ENCODE results near the gene RNU1-4. TPM values are rescaled to one million over a fixed set of nuclear protein-coding genes. Genes with fewer than 3 reads are reported as not detected.
"Not testable (repeated sequence)": the region's sequence is repeated elsewhere in the genome, so short reads cannot be mapped to it uniquely, and the experiment has no call there.

The RNU1-4 gene
- total and polyA plus RNA-seq, 10 of the 15 experiments (the other 5 are each of a cell fraction or from before 2014, with no cell fraction given) = under 0.01 to 20,946 (median 4.7) TPM; not detected in 2

- CTCF ChIA-PET; H3K4me1 ChIP-seq (ENCODE audit: control insufficient read depth, insufficient read depth, low read length): not testable (repeated sequence)
Observed at GRCh38 chr1:16758060-16758459, 17.7 kb downstream of the RNU1-4 start.

GRCh38 chr1:16759041-16759493, 18.8 kb downstream of the RNU1-4 start:
- H3K4me1 ChIP-seq (ENCODE audit: control insufficient read depth, insufficient read depth, low read length); POLR2A ChIA-PET; in situ Hi-C loops (cut with MboI); H3K79me2 ChIP-seq (ENCODE audit: control insufficient read depth, insufficient read depth, low read length); FAIRE-seq; H3K9me3 ChIP-seq (replicated peaks; ENCODE audit: control insufficient read depth, insufficient read depth, low read length); H3K4me3 ChIP-seq; H3K27ac ChIP-seq (ENCODE audit: control insufficient read depth, insufficient read depth); H3K36me3 ChIP-seq (ENCODE audit: control insufficient read depth in 2 of 2, insufficient read depth in 2 of 2, low read length in 1 of 2); DNase-seq (ENCODE audit: low read depth, low spot score); H2AFZ ChIP-seq (ENCODE audit: control insufficient read depth, low read depth, low read length); H3K9ac ChIP-seq (ENCODE audit: control insufficient read depth, insufficient read depth, low read length); SMC1A ChIA-PET (ENCODE audit: uncharacterized antibody, unreplicated experiment); ATAC-seq; H4K20me1 ChIP-seq (ENCODE audit: control insufficient read depth, insufficient read depth); CTCF ChIA-PET; H3K4me2 ChIP-seq (ENCODE audit: control insufficient read depth, insufficient read depth); H3K27me3 ChIP-seq (replicated peaks in 1 of 2; ENCODE audit: control insufficient read depth in 2 of 2, insufficient read depth in 2 of 2, low read length in 1 of 2); RAD21 ChIA-PET (ENCODE audit: unreplicated experiment); BruUV-seq (replicated peaks); intact Hi-C loops (cut with micrococcal nuclease; ENCODE audit: unreplicated experiment): not testable (repeated sequence)
- 65% methylated on average over 32 of the region's 40 CpGs for WGBS (ENCODE audit: insufficient coverage, insufficient replicate concordance, low lambda C conversion rate, missing lambda C conversion rate)

More at GRCh38 chr1:16758060-16758459, 17.7 kb downstream of the RNU1-4 start:
- in situ Hi-C loops (cut with MboI); FAIRE-seq; BruUV-seq (replicated peaks); H3K4me2 ChIP-seq (ENCODE audit: control insufficient read depth, insufficient read depth); SMC1A ChIA-PET (ENCODE audit: uncharacterized antibody, unreplicated experiment); H3K79me2 ChIP-seq (ENCODE audit: control insufficient read depth, insufficient read depth, low read length); H3K27ac ChIP-seq (ENCODE audit: control insufficient read depth, insufficient read depth); H2AFZ ChIP-seq (ENCODE audit: control insufficient read depth, low read depth, low read length); POLR2A ChIA-PET; ATAC-seq; H4K20me1 ChIP-seq (ENCODE audit: control insufficient read depth, insufficient read depth); H3K27me3 ChIP-seq (replicated peaks in 1 of 2; ENCODE audit: control insufficient read depth in 2 of 2, insufficient read depth in 2 of 2, low read length in 1 of 2); H3K36me3 ChIP-seq (ENCODE audit: control insufficient read depth in 2 of 2, insufficient read depth in 2 of 2, low read length in 1 of 2); H3K9me3 ChIP-seq (replicated peaks; ENCODE audit: control insufficient read depth, insufficient read depth, low read length); H3K4me3 ChIP-seq; DNase-seq (ENCODE audit: low read depth, low spot score); RAD21 ChIA-PET (ENCODE audit: unreplicated experiment); intact Hi-C loops (cut with micrococcal nuclease; ENCODE audit: unreplicated experiment); H3K9ac ChIP-seq (ENCODE audit: control insufficient read depth, insufficient read depth, low read length): not testable (repeated sequence)
- WGBS (ENCODE audit: insufficient coverage, insufficient replicate concordance, low lambda C conversion rate, missing lambda C conversion rate) = 64% methylated on average over 4 of the region's 5 CpGs

- intact Hi-C loops (cut with micrococcal nuclease; ENCODE audit: unreplicated experiment); H3K36me3 ChIP-seq (ENCODE audit: control insufficient read depth in 2 of 2, insufficient read depth in 2 of 2, low read length in 1 of 2); H3K4me2 ChIP-seq (ENCODE audit: control insufficient read depth, insufficient read depth); H3K4me3 ChIP-seq; in situ Hi-C loops (cut with MboI); H2AFZ ChIP-seq (ENCODE audit: control insufficient read depth, low read depth, low read length); H3K4me1 ChIP-seq (ENCODE audit: control insufficient read depth, insufficient read depth, low read length); RAD21 ChIA-PET (ENCODE audit: unreplicated experiment); H3K27ac ChIP-seq (ENCODE audit: control insufficient read depth, insufficient read depth); POLR2A ChIA-PET; H3K79me2 ChIP-seq (ENCODE audit: control insufficient read depth, insufficient read depth, low read length); ATAC-seq; SMC1A ChIA-PET (ENCODE audit: uncharacterized antibody, unreplicated experiment); DNase-seq (ENCODE audit: low read depth, low spot score); H3K27me3 ChIP-seq (replicated peaks in 1 of 2; ENCODE audit: control insufficient read depth in 2 of 2, insufficient read depth in 2 of 2, low read length in 1 of 2); H4K20me1 ChIP-seq (ENCODE audit: control insufficient read depth, insufficient read depth); FAIRE-seq; CTCF ChIA-PET; BruUV-seq (replicated peaks); H3K9ac ChIP-seq (ENCODE audit: control insufficient read depth, insufficient read depth, low read length); H3K9me3 ChIP-seq (replicated peaks; ENCODE audit: control insufficient read depth, insufficient read depth, low read length): not testable (repeated sequence)
- 87% methylated on average over 13 of the region's 62 CpGs for WGBS (ENCODE audit: insufficient coverage, insufficient replicate concordance, low lambda C conversion rate, missing lambda C conversion rate)
Observed at GRCh38 chr1:16759650-16760455, 19.5 kb downstream of the RNU1-4 start.

GRCh38 chr1:16760456-16760765, 20.1 kb downstream of the RNU1-4 start:
- H3K9ac ChIP-seq (ENCODE audit: control insufficient read depth, insufficient read depth, low read length); H3K4me2 ChIP-seq (ENCODE audit: control insufficient read depth, insufficient read depth); SMC1A ChIA-PET (ENCODE audit: uncharacterized antibody, unreplicated experiment); intact Hi-C loops (cut with micrococcal nuclease; ENCODE audit: unreplicated experiment); H3K4me3 ChIP-seq; H4K20me1 ChIP-seq (ENCODE audit: control insufficient read depth, insufficient read depth); FAIRE-seq; H3K9me3 ChIP-seq (replicated peaks; ENCODE audit: control insufficient read depth, insufficient read depth, low read length); H3K79me2 ChIP-seq (ENCODE audit: control insufficient read depth, insufficient read depth, low read length); H3K27ac ChIP-seq (ENCODE audit: control insufficient read depth, insufficient read depth); ATAC-seq; H2AFZ ChIP-seq (ENCODE audit: control insufficient read depth, low read depth, low read length); RAD21 ChIA-PET (ENCODE audit: unreplicated experiment); H3K4me1 ChIP-seq (ENCODE audit: control insufficient read depth, insufficient read depth, low read length); CTCF ChIA-PET; DNase-seq (ENCODE audit: low read depth, low spot score); H3K36me3 ChIP-seq (ENCODE audit: control insufficient read depth in 2 of 2, insufficient read depth in 2 of 2, low read length in 1 of 2); H3K27me3 ChIP-seq (replicated peaks in 1 of 2; ENCODE audit: control insufficient read depth in 2 of 2, insufficient read depth in 2 of 2, low read length in 1 of 2); POLR2A ChIA-PET; in situ Hi-C loops (cut with MboI); BruUV-seq (replicated peaks): not testable (repeated sequence)
- 78% methylated on average over 9 of the region's 11 CpGs for WGBS (ENCODE audit: insufficient coverage, insufficient replicate concordance, low lambda C conversion rate, missing lambda C conversion rate)
